HEK293 (cell line): ENCODE measurements around the gene CCDC112.

Experiments
- CTCF ChIA-PET: fragments of 350-600 bp; formaldehyde crosslinking; extraction: SDS; loops from one replicate; lab custom pipeline; 2021; ENCODE audit warnings: antibody characterized with exemption; lab: Yijun Ruan, JAX
- POLR2A ChIA-PET: fragments of 300-600 bp; formaldehyde crosslinking; extraction: SDS; loops from one replicate; lab custom pipeline; 2020; ENCODE audit warnings: antibody characterized with exemption, inconsistent platforms; lab: Yijun Ruan, JAX
- H3K27ac ChIP-seq: fragments of 200-500 bp; sonication (Bioruptor generic); 2 replicates; pipeline ENCODE4 v1.5.1; 2014; ENCODE audit warnings: low read depth, low read length, control low read depth, inconsistent platforms; ENCODE audit errors: extremely low read depth
- H3K36me3 ChIP-seq, 2 experiments: fragments of 200-500 bp in 1 of 2; sonication (Bioruptor generic) in 1 of 2; 1 replicate in 1 of 2; 2 replicates in 1 of 2; pipeline ENCODE4 v1.5.1; 2014 to 2017; ENCODE audit warnings: inconsistent platforms in 2 of 2, low read length in 2 of 2; ENCODE audit not compliant: control insufficient read depth in 2 of 2, insufficient read depth in 1 of 2
- H3K4me1 ChIP-seq: fragments of 200-500 bp; sonication (Bioruptor generic); 2 replicates; pipeline ENCODE4 v1.5.1; 2014; ENCODE audit warnings: mild to moderate bottlenecking, low read length, inconsistent platforms; ENCODE audit not compliant: control insufficient read depth, insufficient read depth
- H3K4me3 ChIP-seq: 2 replicates; pipeline ENCODE4 v1.5.1; 2011; ENCODE audit warnings: low read depth, mild to moderate bottlenecking, control low read depth, low read length, moderate library complexity
- H3K9me3 ChIP-seq: fragments of 200-500 bp; sonication (Bioruptor generic); 2 replicates; pipeline ENCODE4 v1.5.1; 2014; ENCODE audit warnings: low read depth, low read length, inconsistent platforms; ENCODE audit not compliant: control insufficient read depth, insufficient read depth
- AEBP2 ChIP-seq: fragments of 450-650 bp; formaldehyde crosslinking; IDR thresholded peaks from 2 replicates; pipeline ENCODE4 v1.5.1; 2016; ENCODE audit warnings: missing biosample characterization, missing genetic modification characterization, borderline replicate concordance
- GLIS2 ChIP-seq: fragments of 450-650 bp; formaldehyde crosslinking; IDR thresholded peaks from 2 replicates; pipeline ENCODE4 v1.5.1; 2016; ENCODE audit warnings: missing biosample characterization, missing genetic modification characterization
- HOXA7 ChIP-seq: sonication (generic); formaldehyde crosslinking; IDR thresholded peaks from 2 replicates; pipeline ENCODE4 v1.8.1; 2022; ENCODE audit warnings: missing genetic modification reagents, borderline replicate concordance
- OVOL3 ChIP-seq: fragments of 450-650 bp; formaldehyde crosslinking; IDR thresholded peaks from 2 replicates; pipeline ENCODE4 v1.5.1; 2016; ENCODE audit warnings: missing biosample characterization, missing genetic modification characterization
- YY2 ChIP-seq: fragments of 450-650 bp; formaldehyde crosslinking; IDR thresholded peaks from 2 replicates; pipeline ENCODE4 v1.5.1; 2016; ENCODE audit warnings: missing biosample characterization, missing genetic modification characterization
- ZNF133 ChIP-seq: fragments of 450-650 bp; formaldehyde crosslinking; IDR thresholded peaks from 2 replicates; pipeline ENCODE4 v1.5.1; 2016; ENCODE audit warnings: missing biosample characterization, missing genetic modification characterization
- ZNF2 ChIP-seq: fragments of 450-650 bp; formaldehyde crosslinking; IDR thresholded peaks from 2 replicates; pipeline ENCODE4 v1.5.1; 2016; ENCODE audit warnings: missing biosample characterization, missing genetic modification characterization
- ZNF239 ChIP-seq: fragments of 450-650 bp; formaldehyde crosslinking; IDR thresholded peaks from 2 replicates; pipeline ENCODE4 v1.5.1; 2016; ENCODE audit warnings: missing biosample characterization, missing genetic modification characterization
- ZNF37A ChIP-seq: fragments of 450-650 bp; IDR thresholded peaks from 2 replicates; pipeline ENCODE4 v1.5.1; 2018; ENCODE audit warnings: missing biosample characterization, missing genetic modification characterization
- ZNF521 ChIP-seq: fragments of 450-650 bp; formaldehyde crosslinking; IDR thresholded peaks from 2 replicates; pipeline ENCODE4 v1.5.1; 2017; ENCODE audit warnings: missing biosample characterization, mild to moderate bottlenecking, missing genetic modification characterization
- ZNF621 ChIP-seq: fragments of 450-650 bp; formaldehyde crosslinking; IDR thresholded peaks from 2 replicates; pipeline ENCODE4 v1.5.1; 2017; ENCODE audit warnings: missing biosample characterization, missing genetic modification characterization
- ZNF654 ChIP-seq: fragments of 450-650 bp; formaldehyde crosslinking; IDR thresholded peaks from 2 replicates; pipeline ENCODE4 v1.5.1; 2016; ENCODE audit warnings: low read depth, missing biosample characterization, missing genetic modification characterization
- ZNF707 ChIP-seq: fragments of 450-650 bp; formaldehyde crosslinking; IDR thresholded peaks from 2 replicates; pipeline ENCODE4 v1.5.1; 2016; ENCODE audit warnings: missing biosample characterization, missing genetic modification characterization
- ZNF777 ChIP-seq: fragments of 450-650 bp; formaldehyde crosslinking; IDR thresholded peaks from 2 replicates; pipeline ENCODE4 v1.5.1; 2017; ENCODE audit warnings: missing biosample characterization, missing genetic modification characterization, borderline replicate concordance
- ZNF830 ChIP-seq: fragments of 450-650 bp; IDR thresholded peaks from 2 replicates; pipeline ENCODE4 v1.5.0; 2018; ENCODE audit warnings: missing biosample characterization, missing genetic modification characterization, low read depth, mild to moderate bottlenecking, moderate library complexity
- ZSCAN16 ChIP-seq: fragments of 450-650 bp; formaldehyde crosslinking; IDR thresholded peaks from 2 replicates; pipeline ENCODE4 v1.5.1; 2016; ENCODE audit warnings: missing biosample characterization, missing genetic modification characterization
- TF ChIP-seq, protein P1 (sequence below): fragments of 450-650 bp; formaldehyde crosslinking; IDR thresholded peaks from 2 replicates; pipeline ENCODE4 v1.5.1; 2016; ENCODE audit warnings: missing biosample characterization, missing genetic modification characterization, borderline replicate concordance
- TF ChIP-seq, protein P2 (sequence below): fragments of 450-650 bp; formaldehyde crosslinking; IDR thresholded peaks from 2 replicates; pipeline ENCODE4 v1.5.1; 2016; ENCODE audit warnings: missing biosample characterization, missing genetic modification characterization
- TF ChIP-seq, protein P3 (sequence below): fragments of 450-650 bp; formaldehyde crosslinking; IDR thresholded peaks from 2 replicates; pipeline ENCODE4 v1.5.1; 2016; ENCODE audit warnings: missing biosample characterization, missing genetic modification characterization

CCDC112 gene

GRCh38 chr5:115308815-115309214 lies 12.4 kb upstream of the CCDC112 start:
- H3K4me3 ChIP-seq = no peak overlapping the region
- TF ChIP-seq ZNF2 (no peak), ZNF133 (peak; percentile 95), ZNF621 (tag by site-specific recombination) (no peak), YY2 (tag by site-specific recombination) (no peak)
- TF ChIP-seq, protein P1, sequence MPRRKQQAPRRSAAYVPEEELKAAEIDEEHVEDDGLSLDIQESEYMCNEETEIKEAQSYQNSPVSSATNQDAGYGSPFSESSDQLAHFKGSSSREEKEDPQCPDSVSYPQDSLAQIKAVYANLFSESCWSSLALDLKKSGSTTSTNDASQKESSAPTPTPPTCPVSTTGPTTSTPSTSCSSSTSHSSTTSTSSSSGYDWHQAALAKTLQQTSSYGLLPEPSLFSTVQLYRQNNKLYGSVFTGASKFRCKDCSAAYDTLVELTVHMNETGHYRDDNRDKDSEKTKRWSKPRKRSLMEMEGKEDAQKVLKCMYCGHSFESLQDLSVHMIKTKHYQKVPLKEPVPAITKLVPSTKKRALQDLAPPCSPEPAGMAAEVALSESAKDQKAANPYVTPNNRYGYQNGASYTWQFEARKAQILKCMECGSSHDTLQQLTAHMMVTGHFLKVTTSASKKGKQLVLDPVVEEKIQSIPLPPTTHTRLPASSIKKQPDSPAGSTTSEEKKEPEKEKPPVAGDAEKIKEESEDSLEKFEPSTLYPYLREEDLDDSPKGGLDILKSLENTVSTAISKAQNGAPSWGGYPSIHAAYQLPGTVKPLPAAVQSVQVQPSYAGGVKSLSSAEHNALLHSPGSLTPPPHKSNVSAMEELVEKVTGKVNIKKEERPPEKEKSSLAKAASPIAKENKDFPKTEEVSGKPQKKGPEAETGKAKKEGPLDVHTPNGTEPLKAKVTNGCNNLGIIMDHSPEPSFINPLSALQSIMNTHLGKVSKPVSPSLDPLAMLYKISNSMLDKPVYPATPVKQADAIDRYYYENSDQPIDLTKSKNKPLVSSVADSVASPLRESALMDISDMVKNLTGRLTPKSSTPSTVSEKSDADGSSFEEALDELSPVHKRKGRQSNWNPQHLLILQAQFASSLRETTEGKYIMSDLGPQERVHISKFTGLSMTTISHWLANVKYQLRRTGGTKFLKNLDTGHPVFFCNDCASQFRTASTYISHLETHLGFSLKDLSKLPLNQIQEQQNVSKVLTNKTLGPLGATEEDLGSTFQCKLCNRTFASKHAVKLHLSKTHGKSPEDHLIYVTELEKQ (tag by site-specific recombination) = no peak
- TF ChIP-seq, all 188 proteins: peak for 1
- Histone ChIP-seq H3K36me3 (no peaks in the 10 kb centered on the region), H3K9me3 (no peaks in the 10 kb centered on the region), H3K4me1 (no peaks in the 10 kb centered on the region), H3K27ac (no peak overlapping the region)
- ChIA-PET CTCF (interaction anchor here (0.6 to 10.6 kb wide), 25 partner anchors 8 to 761 kb away, joined by 3 to 151 read pairs (median 4); partner anchors contain the start of genes CCDC112, PGGT1B and TICAM2), POLR2A (interaction anchor here (0.7 to 1.9 kb wide), 2 partner anchors 236 to 606 kb away, joined by 3 to 5 read pairs; partner anchors contain the start of gene FEM1C)

DNA sequence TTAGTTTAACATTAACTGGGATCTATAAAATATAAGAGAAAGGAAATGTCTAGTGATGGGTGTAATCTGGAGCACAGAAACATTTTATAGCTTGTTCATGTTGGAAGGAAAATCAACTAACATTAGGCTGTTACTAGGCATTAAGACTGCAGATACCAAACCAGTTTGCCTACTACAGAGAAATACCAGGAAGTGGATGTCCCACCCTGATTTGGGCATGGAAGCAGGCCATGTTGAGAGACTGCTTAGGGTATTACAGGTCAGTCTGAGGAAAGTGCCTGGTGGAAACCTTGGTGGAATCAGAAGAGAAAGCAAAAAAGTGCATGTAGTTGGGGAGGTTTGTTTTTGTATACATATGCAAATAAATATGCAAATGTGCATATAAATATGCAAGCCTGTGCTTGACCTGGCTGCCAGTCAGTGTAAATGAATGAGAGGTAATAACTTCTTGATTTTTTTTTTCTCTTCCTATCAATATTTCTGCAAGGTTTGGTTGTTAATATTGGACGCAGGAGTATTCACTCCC lies 9.6 kb upstream of the CCDC112 start:
- TF ChIP-seq ZNF37A = no peak
- TF ChIP-seq ZNF777 = no peak
- TF ChIP-seq ZNF239 (tag by site-specific recombination) = no peak
- TF ChIP-seq GLIS2 (tag by site-specific recombination) = no peak
- no peak for TF ChIP-seq ZSCAN16 (tag by site-specific recombination)
- no peak for TF ChIP-seq OVOL3 (tag by site-specific recombination)
- TF ChIP-seq AEBP2 (tag by site-specific recombination) = no peak
- no peak for TF ChIP-seq HOXA7 (CRISPR knock-in tag)
- H3K4me1 ChIP-seq = no peaks in the 10 kb centered on the region
- H3K36me3 ChIP-seq = no peaks in the 10 kb centered on the region
- CTCF ChIA-PET = interaction anchor here (0.6 to 10.6 kb wide), 5 partner anchors 13 to 267 kb away, joined by 3 to 151 read pairs (median 3); no protein-coding TSS in a partner anchor
- H3K4me3 ChIP-seq = no peak overlapping the region
- POLR2A ChIA-PET = interaction anchor here (1.3 kb wide), 1 partner anchor 10 kb away, joined by 3 read pairs; the partner anchor contains the start of gene CCDC112
- no peak overlapping the region for H3K27ac ChIP-seq
- H3K9me3 ChIP-seq = no peaks in the 10 kb centered on the region

- Histone ChIP-seq H3K4me1 (no peaks in the 10 kb centered on the region), H3K9me3 (no peaks in the 10 kb centered on the region), H3K27ac (no peak overlapping the region), H3K4me3 (no peak overlapping the region), H3K36me3 (no peaks in the 10 kb centered on the region)
- TF ChIP-seq, protein P2, sequence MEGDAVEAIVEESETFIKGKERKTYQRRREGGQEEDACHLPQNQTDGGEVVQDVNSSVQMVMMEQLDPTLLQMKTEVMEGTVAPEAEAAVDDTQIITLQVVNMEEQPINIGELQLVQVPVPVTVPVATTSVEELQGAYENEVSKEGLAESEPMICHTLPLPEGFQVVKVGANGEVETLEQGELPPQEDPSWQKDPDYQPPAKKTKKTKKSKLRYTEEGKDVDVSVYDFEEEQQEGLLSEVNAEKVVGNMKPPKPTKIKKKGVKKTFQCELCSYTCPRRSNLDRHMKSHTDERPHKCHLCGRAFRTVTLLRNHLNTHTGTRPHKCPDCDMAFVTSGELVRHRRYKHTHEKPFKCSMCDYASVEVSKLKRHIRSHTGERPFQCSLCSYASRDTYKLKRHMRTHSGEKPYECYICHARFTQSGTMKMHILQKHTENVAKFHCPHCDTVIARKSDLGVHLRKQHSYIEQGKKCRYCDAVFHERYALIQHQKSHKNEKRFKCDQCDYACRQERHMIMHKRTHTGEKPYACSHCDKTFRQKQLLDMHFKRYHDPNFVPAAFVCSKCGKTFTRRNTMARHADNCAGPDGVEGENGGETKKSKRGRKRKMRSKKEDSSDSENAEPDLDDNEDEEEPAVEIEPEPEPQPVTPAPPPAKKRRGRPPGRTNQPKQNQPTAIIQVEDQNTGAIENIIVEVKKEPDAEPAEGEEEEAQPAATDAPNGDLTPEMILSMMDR (tag by site-specific recombination) = no peak
- TF ChIP-seq ZNF521 (tag by site-specific recombination) = no peak
- TF ChIP-seq, protein P3, sequence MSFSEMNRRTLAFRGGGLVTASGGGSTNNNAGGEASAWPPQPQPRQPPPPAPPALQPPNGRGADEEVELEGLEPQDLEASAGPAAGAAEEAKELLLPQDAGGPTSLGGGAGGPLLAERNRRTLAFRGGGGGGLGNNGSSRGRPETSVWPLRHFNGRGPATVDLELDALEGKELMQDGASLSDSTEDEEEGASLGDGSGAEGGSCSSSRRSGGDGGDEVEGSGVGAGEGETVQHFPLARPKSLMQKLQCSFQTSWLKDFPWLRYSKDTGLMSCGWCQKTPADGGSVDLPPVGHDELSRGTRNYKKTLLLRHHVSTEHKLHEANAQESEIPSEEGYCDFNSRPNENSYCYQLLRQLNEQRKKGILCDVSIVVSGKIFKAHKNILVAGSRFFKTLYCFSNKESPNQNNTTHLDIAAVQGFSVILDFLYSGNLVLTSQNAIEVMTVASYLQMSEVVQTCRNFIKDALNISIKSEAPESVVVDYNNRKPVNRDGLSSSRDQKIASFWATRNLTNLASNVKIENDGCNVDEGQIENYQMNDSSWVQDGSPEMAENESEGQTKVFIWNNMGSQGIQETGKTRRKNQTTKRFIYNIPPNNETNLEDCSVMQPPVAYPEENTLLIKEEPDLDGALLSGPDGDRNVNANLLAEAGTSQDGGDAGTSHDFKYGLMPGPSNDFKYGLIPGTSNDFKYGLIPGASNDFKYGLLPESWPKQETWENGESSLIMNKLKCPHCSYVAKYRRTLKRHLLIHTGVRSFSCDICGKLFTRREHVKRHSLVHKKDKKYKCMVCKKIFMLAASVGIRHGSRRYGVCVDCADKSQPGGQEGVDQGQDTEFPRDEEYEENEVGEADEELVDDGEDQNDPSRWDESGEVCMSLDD (tag by site-specific recombination) = no peak
- TF ChIP-seq ZNF654 (tag by site-specific recombination) = no peak
- TF ChIP-seq ZNF707 (tag by site-specific recombination) = no peak
- TF ChIP-seq AEBP2 (tag by site-specific recombination) = no peak
- no peak for TF ChIP-seq ZNF830
- ChIA-PET POLR2A (no interaction called here), CTCF (interaction anchor here (10.6 kb wide), 1 partner anchor 269 kb away, joined by 151 read pairs; no protein-coding TSS in a partner anchor)
These were observed 8.0 kb upstream of the CCDC112 start for GRCh38 chr5:115304496-115304895.
